ENCODE results near the gene SIAH2. TPM values are rescaled to one million over a fixed set of nuclear protein-coding genes. Genes with fewer than 3 reads are reported as not detected.

Gene SIAH2
- total and polyA plus RNA-seq, 2 experiments from 2014 or later: 6.3 to 28.8 TPM

DNA sequence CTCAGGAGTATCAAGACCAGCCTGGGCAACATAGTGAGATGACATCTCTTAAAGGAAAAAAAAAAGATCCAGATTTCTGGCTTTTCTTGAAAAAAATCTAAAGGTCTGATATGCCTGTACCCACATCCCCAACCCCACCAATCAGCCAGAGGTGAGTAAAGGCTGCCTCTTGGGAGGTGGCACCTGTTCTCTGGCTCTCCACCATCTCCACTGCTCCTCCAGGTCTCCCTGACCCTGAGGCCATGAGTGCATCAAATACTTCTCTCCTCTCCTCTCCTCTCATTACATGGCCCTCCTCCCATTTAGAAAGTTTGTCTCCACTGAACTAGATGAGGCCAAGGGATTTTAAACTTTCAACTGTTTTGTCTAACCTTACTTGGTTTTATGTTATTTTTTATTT lies 5.2 kb downstream of the SIAH2 start:
- Mint-ChIP-seq H3K4me3 (no peak overlapping the region), H3K27me3 (ENCODE audit: insufficient read depth, low read depth, poor library complexity) (peaks cover 10% of the 10 kb centered on the region), H3K9me3 (no peaks in the 10 kb centered on the region), H3K27ac (no peak overlapping the region), H3K4me1 (peaks cover 25% of the 10 kb centered on the region), H3K36me3 (ENCODE audit: low read depth) (no peaks in the 10 kb centered on the region)
- Histone ChIP-seq H3K4me3 (no peak overlapping the region), H3F3A (replicated peaks; ENCODE audit: low read depth) (no peaks in the 10 kb centered on the region), H3K4me2 (no peak overlapping the region), H4K20me1 (replicated peaks; ENCODE audit: insufficient read depth) (no peaks in the 10 kb centered on the region; the same call in 1 of the 2 replicates), H3K4me1 (ENCODE audit: insufficient read depth) (peaks cover 16% of the 10 kb centered on the region), H3K9me2 (ENCODE audit: insufficient read depth) (no peaks in the 10 kb centered on the region), H3K36me3 (ENCODE audit: insufficient read depth) (no peaks in the 10 kb centered on the region), H3K79me2 (replicated peaks; ENCODE audit: insufficient read depth) (peaks cover 31% of the 10 kb centered on the region), H3K27me3 (ENCODE audit: insufficient read depth) (peaks cover 20% of the 10 kb centered on the region), H3K27ac (ENCODE audit: low read depth) (no peak overlapping the region), H2AFZ (no peak overlapping the region)
- no peak for TF ChIP-seq NANOG (IDR thresholded peaks at IDR 0.05; ENCODE audit: borderline replicate concordance)
- TF ChIP-seq, protein P1, sequence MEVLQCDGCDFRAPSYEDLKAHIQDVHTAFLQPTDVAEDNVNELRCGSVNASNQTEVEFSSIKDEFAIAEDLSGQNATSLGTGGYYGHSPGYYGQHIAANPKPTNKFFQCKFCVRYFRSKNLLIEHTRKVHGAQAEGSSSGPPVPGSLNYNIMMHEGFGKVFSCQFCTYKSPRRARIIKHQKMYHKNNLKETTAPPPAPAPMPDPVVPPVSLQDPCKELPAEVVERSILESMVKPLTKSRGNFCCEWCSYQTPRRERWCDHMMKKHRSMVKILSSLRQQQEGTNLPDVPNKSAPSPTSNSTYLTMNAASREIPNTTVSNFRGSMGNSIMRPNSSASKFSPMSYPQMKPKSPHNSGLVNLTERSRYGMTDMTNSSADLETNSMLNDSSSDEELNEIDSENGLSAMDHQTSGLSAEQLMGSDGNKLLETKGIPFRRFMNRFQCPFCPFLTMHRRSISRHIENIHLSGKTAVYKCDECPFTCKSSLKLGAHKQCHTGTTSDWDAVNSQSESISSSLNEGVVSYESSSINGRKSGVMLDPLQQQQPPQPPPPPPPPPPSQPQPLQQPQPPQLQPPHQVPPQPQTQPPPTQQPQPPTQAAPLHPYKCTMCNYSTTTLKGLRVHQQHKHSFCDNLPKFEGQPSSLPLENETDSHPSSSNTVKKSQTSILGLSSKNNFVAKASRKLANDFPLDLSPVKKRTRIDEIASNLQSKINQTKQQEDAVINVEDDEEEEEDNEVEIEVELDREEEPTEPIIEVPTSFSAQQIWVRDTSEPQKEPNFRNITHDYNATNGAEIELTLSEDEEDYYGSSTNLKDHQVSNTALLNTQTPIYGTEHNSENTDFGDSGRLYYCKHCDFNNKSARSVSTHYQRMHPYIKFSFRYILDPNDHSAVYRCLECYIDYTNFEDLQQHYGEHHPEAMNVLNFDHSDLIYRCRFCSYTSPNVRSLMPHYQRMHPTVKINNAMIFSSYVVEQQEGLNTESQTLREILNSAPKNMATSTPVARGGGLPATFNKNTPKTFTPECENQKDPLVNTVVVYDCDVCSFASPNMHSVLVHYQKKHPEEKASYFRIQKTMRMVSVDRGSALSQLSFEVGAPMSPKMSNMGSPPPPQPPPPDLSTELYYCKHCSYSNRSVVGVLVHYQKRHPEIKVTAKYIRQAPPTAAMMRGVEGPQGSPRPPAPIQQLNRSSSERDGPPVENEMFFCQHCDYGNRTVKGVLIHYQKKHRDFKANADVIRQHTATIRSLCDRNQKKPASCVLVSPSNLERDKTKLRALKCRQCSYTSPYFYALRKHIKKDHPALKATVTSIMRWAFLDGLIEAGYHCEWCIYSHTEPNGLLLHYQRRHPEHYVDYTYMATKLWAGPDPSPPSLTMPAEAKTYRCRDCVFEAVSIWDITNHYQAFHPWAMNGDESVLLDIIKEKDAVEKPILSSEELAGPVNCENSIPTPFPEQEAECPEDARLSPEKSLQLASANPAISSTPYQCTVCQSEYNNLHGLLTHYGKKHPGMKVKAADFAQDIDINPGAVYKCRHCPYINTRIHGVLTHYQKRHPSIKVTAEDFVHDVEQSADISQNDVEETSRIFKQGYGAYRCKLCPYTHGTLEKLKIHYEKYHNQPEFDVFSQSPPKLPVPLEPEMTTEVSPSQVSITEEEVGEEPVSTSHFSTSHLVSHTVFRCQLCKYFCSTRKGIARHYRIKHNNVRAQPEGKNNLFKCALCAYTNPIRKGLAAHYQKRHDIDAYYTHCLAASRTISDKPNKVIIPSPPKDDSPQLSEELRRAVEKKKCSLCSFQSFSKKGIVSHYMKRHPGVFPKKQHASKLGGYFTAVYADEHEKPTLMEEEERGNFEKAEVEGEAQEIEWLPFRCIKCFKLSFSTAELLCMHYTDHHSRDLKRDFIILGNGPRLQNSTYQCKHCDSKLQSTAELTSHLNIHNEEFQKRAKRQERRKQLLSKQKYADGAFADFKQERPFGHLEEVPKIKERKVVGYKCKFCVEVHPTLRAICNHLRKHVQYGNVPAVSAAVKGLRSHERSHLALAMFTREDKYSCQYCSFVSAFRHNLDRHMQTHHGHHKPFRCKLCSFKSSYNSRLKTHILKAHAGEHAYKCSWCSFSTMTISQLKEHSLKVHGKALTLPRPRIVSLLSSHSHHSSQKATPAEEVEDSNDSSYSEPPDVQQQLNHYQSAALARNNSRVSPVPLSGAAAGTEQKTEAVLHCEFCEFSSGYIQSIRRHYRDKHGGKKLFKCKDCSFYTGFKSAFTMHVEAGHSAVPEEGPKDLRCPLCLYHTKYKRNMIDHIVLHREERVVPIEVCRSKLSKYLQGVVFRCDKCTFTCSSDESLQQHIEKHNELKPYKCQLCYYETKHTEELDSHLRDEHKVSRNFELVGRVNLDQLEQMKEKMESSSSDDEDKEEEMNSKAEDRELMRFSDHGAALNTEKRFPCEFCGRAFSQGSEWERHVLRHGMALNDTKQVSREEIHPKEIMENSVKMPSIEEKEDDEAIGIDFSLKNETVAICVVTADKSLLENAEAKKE (CRISPR knock-in tag; IDR thresholded peaks at IDR 0.05): no peak
- DNase-seq (ENCODE audit: low spot score) (no peak), ATAC-seq (no peak)

DNA sequence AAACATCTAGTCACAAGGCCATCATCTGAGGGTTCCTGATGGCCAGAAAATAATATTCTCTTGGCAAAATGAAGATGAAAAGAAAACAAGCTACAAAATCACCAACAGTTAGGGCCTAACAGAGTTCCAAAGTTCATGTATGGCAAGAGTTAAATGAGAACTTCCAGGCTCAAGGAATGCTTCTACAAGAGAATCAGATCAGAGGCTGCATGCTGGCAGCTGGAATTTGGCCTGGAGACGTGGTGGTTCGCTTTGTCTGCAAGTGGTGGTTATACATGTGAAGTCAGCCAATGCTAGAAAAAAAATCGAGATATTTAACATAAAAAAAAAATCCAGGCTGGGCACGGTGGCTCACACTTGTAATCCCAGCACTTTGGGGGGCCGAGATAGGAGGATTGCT lies 5.6 kb downstream of the SIAH2 start:
- H3K27ac Mint-ChIP-seq: no peak overlapping the region
- Histone ChIP-seq H3F3A (replicated peaks; ENCODE audit: low read depth) (no peaks in the 10 kb centered on the region), H3K36me3 (ENCODE audit: insufficient read depth) (no peaks in the 10 kb centered on the region), H3K4me3 (no peak overlapping the region), H4K20me1 (replicated peaks; ENCODE audit: insufficient read depth) (no peaks in the 10 kb centered on the region; the same call in 1 of the 2 replicates), H3K4me1 (ENCODE audit: insufficient read depth) (peaks cover 16% of the 10 kb centered on the region), H3K27me3 (ENCODE audit: insufficient read depth) (peaks cover 20% of the 10 kb centered on the region), H3K9me2 (ENCODE audit: insufficient read depth) (no peaks in the 10 kb centered on the region), H2AFZ (no peak overlapping the region), H3K27ac (ENCODE audit: low read depth) (no peak overlapping the region), H3K4me2 (no peak overlapping the region), H3K79me2 (replicated peaks; ENCODE audit: insufficient read depth) (peaks cover 31% of the 10 kb centered on the region)
- H3K27me3 Mint-ChIP-seq (ENCODE audit: insufficient read depth, low read depth, poor library complexity): peaks cover 9% of the 10 kb centered on the region
- ATAC-seq: no peak
- no peak overlapping the region for H3K4me3 Mint-ChIP-seq
- no peaks in the 10 kb centered on the region for H3K9me3 Mint-ChIP-seq
- H3K4me1 Mint-ChIP-seq: peaks cover 25% of the 10 kb centered on the region
- no peak for DNase-seq (ENCODE audit: low spot score)
- H3K36me3 Mint-ChIP-seq (ENCODE audit: low read depth): no peaks in the 10 kb centered on the region
- TF ChIP-seq, protein P1 (CRISPR knock-in tag; IDR thresholded peaks at IDR 0.05): no peak
- TF ChIP-seq NANOG (IDR thresholded peaks at IDR 0.05; ENCODE audit: borderline replicate concordance): no peak
